ENCODE data around the gene CMPK2.

The CMPK2 gene

DNA sequence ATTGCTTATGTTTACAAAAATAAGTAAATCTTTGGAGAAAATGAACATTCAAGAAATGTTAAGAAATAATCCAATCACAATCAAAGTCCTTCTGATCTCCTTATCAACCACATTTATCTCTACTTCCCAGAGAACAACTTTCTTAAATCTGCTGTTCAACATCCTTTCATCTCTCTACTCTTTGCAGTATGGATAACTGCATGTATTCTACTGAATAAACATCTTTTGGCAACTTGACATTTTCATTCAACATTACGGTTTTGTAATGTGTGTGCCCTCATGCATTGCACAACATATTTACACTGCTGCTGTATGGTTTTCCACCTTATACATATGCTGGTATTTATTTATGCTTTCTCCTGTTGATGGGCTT is 9.2 kb downstream of the CMPK2 start:
- H3K27ac ChIP-seq = no peak overlapping the region
- H3K9me3 ChIP-seq (ENCODE audit: low read depth, low read length) = no peaks in the 10 kb centered on the region
- no peak overlapping the region for H3K4me3 ChIP-seq
- no peak for DNase-seq (ENCODE audit: low read depth, low spot score)
- peaks cover 22% of the 10 kb centered on the region for H3K36me3 ChIP-seq (ENCODE audit: insufficient read depth, low read length)
- H3K9ac ChIP-seq (ENCODE audit: insufficient read length) = no peak overlapping the region
- TF ChIP-seq EZH2 (IDR thresholded peaks at IDR 0.05) (no peak), POLR2AphosphoS5 (IDR thresholded peaks at IDR 0.05; ENCODE audit: borderline replicate concordance, low read depth, low read length) (no peak), FOXP2 (optimal IDR thresholded peaks at IDR 0.05; ENCODE audit: control extremely low read depth, extremely low read length, insufficient read depth) (no peak)

DNA sequence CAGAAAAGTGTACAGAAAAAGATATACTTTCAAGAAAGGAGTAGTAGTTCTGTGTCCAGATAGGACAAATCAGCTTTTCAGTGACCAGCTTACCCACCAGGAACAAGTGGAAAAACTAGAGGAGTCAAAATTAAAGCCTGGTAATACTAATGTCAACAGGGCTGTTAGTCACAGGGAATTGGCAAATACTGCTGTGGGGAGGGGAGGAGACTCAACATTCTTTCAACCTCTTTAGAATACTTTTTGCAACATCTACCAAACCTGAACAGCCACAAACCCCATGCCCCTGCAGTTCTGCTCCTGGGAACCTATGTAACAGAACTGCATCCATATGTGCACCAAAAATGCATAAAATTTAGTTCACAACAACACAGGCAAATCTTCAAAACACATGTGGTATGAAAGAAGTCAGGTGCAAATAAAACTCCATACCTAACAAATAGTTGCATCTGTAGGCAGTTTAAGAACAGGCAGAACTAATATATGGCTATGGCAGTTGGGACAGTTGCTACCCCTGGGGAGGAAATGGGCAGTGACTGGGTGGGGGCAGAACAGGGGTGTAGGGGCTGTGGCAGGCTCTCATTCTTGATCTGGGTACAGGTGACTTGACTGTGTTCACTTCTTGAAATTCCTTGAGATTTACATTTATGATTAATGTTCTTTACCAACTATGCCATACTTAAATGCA is 9.7 kb downstream of the CMPK2 start:
- TF ChIP-seq FOXP2 (optimal IDR thresholded peaks at IDR 0.05; ENCODE audit: control extremely low read depth, extremely low read length, insufficient read depth) (no peak), EZH2 (IDR thresholded peaks at IDR 0.05) (no peak), POLR2AphosphoS5 (IDR thresholded peaks at IDR 0.05; ENCODE audit: borderline replicate concordance, low read depth, low read length) (no peak)
- Histone ChIP-seq H3K9ac (ENCODE audit: insufficient read length) (no peak overlapping the region), H3K4me3 (no peak overlapping the region), H3K36me3 (ENCODE audit: insufficient read depth, low read length) (peaks cover 25% of the 10 kb centered on the region), H3K27ac (no peak overlapping the region), H3K9me3 (ENCODE audit: low read depth, low read length) (no peaks in the 10 kb centered on the region)
- DNase-seq (ENCODE audit: low read depth, low spot score) = no peak

DNA sequence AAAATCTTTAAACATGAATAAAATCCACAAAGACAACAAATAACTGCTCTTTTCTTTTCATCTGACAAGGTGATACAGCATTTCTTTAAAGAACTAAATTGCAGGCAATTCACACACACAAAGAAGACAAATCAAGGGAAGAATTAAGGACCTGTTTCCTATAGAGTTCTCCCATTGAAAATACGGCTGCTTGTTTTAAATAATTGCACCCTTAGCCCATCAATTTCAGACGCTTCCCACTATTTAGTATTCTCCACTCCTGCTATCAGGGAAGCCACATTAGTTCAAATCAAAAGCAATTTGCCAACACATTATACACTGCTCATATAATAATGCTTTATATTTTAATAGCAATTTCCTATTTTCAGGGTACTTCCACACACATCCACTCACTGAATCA is 11.3 kb downstream of the CMPK2 start:
- Histone ChIP-seq H3K9me3 (ENCODE audit: low read depth, low read length) (no peaks in the 10 kb centered on the region), H3K9ac (ENCODE audit: insufficient read length) (no peak overlapping the region), H3K27ac (no peak overlapping the region), H3K4me3 (no peak overlapping the region), H3K36me3 (ENCODE audit: insufficient read depth, low read length) (peaks cover 18% of the 10 kb centered on the region)
- DNase-seq (ENCODE audit: low read depth, low spot score) = no peak
- TF ChIP-seq POLR2AphosphoS5 (IDR thresholded peaks at IDR 0.05; ENCODE audit: borderline replicate concordance, low read depth, low read length) (no peak), FOXP2 (optimal IDR thresholded peaks at IDR 0.05; ENCODE audit: control extremely low read depth, extremely low read length, insufficient read depth) (no peak), EZH2 (IDR thresholded peaks at IDR 0.05) (no peak)

DNA sequence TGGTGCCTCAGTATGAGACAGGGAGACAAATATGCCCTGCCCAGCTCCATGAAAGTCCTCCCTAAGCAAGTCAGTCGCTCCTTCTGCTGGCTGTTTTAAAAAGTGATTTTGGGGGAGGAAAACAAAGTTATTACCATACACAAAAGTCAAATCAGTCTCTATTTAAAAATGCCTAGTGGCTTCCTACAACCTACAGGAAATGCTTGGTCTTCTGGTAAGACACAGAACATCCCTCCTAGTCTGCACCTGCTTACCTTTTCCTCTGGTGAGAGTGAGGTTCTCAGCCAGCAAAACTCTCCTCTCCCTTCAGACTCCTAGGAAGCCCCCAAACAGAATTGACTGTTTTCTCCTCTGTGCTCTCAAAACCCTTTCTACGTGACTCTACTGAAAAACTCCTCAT is 13.5 kb downstream of the CMPK2 start:
- TF ChIP-seq EZH2 (IDR thresholded peaks at IDR 0.05) = no peak
- TF ChIP-seq POLR2AphosphoS5 (IDR thresholded peaks at IDR 0.05; ENCODE audit: borderline replicate concordance, low read depth, low read length) = no peak
- TF ChIP-seq FOXP2 (optimal IDR thresholded peaks at IDR 0.05; ENCODE audit: control extremely low read depth, extremely low read length, insufficient read depth) = no peak
- Histone ChIP-seq H3K36me3 (ENCODE audit: insufficient read depth, low read length) (peaks cover 17% of the 10 kb centered on the region), H3K27ac (no peak overlapping the region), H3K9ac (ENCODE audit: insufficient read length) (no peak overlapping the region), H3K9me3 (ENCODE audit: low read depth, low read length) (no peaks in the 10 kb centered on the region; the same call in 1 of the 2 replicates), H3K4me3 (no peak overlapping the region)
- DNase-seq (ENCODE audit: low read depth, low spot score) = no peak

DNA sequence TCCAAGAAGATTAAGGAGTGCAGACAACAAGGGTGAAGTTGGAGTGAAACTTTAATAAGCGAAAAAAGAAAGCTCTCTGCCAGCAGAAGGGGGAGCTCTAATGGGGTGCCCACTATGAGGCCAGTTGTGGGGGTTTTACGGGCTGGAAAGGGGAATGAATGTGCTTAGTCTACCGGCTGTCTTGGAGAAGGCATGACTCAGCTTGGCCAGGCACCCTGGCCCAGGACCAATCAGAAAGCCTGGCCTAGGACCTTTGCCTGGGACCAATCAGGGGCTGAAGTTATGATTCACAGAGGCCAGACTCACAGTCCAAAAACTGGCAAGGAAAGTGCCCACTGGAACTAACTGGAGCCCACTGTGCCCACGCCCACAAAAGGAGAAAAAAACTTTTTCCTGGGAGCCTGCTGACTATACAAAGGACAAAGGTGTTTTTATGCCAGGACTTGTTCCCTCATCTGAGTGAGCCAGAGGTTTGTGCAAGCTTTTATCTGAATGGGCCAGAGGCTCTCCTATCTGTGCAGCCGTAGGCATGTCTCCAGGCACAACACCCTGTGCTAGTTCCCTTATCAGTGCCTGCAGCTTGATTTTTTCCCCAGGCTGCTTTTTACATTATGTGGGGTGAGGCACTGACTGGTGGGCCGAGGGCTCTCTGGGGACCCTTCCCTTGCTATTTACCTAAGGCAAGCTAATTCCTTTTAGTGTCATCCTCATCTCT is 18.6 kb downstream of the CMPK2 start:
- Histone ChIP-seq H3K4me3 (no peak overlapping the region), H3K9me3 (ENCODE audit: low read depth, low read length) (peaks cover 17% of the 10 kb centered on the region; the same call in 1 of the 2 replicates), H3K36me3 (ENCODE audit: insufficient read depth, low read length) (peaks cover 15% of the 10 kb centered on the region), H3K9ac (ENCODE audit: insufficient read length) (no peak overlapping the region), H3K27ac (no peak overlapping the region)
- no peak for DNase-seq (ENCODE audit: low read depth, low spot score)
- TF ChIP-seq POLR2AphosphoS5 (IDR thresholded peaks at IDR 0.05; ENCODE audit: borderline replicate concordance, low read depth, low read length) (no peak), FOXP2 (optimal IDR thresholded peaks at IDR 0.05; ENCODE audit: control extremely low read depth, extremely low read length, insufficient read depth) (no peak), EZH2 (IDR thresholded peaks at IDR 0.05) (no peak)

DNA sequence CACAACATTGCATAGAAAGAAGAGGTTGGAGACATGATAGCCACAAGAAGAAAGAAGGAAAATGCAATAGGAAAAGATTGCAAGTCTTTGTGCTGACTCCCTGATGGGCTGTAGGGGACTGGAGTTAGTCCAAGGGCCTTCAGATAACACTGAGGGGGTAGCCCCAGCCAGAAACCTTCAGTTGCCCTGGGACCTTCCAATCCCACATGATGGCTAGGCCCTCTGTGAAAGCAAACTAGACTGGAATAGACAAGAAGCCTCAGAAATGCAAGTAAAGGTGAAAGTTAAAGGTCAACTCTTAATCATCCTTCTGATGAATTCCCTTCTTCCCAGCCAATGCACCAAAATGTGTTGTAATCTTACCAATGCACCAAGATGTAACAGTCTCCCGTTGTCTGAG is 19.2 kb downstream of the CMPK2 start:
- peaks cover 15% of the 10 kb centered on the region for H3K36me3 ChIP-seq (ENCODE audit: insufficient read depth, low read length)
- no peak for TF ChIP-seq POLR2AphosphoS5 (IDR thresholded peaks at IDR 0.05; ENCODE audit: borderline replicate concordance, low read depth, low read length)
- TF ChIP-seq FOXP2 (optimal IDR thresholded peaks at IDR 0.05; ENCODE audit: control extremely low read depth, extremely low read length, insufficient read depth) = no peak
- no peak for TF ChIP-seq EZH2 (IDR thresholded peaks at IDR 0.05)
- no peak overlapping the region for H3K9ac ChIP-seq (ENCODE audit: insufficient read length)
- H3K9me3 ChIP-seq (ENCODE audit: low read depth, low read length) = peaks cover 17% of the 10 kb centered on the region; the same call in 1 of the 2 replicates
- no peak overlapping the region for H3K4me3 ChIP-seq
- H3K27ac ChIP-seq = no peak overlapping the region
- DNase-seq (ENCODE audit: low read depth, low spot score) = no peak

DNA sequence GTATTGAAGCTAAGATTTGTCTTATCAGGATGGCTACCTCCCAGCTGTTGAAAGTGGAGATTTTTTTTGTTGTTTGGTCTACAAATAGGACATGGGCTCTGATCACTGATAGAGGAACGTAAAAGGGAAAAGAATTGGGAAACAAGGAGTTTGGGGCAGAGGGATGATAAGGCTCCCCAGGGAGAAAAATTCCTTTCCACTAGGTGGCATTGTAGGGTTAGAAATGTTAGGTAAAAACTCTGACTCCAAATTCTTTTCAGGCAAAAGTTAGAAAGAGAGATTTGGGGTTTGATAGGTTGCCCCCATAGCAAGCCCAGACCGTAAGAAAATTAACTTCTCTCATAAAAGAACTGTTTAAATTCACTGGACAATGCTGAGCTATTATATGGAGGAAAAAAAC is 19.8 kb downstream of the CMPK2 start:
- no peak for TF ChIP-seq EZH2 (IDR thresholded peaks at IDR 0.05)
- TF ChIP-seq POLR2AphosphoS5 (IDR thresholded peaks at IDR 0.05; ENCODE audit: borderline replicate concordance, low read depth, low read length) = no peak
- no peak for TF ChIP-seq FOXP2 (optimal IDR thresholded peaks at IDR 0.05; ENCODE audit: control extremely low read depth, extremely low read length, insufficient read depth)
- no peak overlapping the region for H3K9ac ChIP-seq (ENCODE audit: insufficient read length)
- peaks cover 9% of the 10 kb centered on the region for H3K36me3 ChIP-seq (ENCODE audit: insufficient read depth, low read length)
- no peak overlapping the region for H3K4me3 ChIP-seq
- peaks cover 17% of the 10 kb centered on the region; the same call in 1 of the 2 replicates for H3K9me3 ChIP-seq (ENCODE audit: low read depth, low read length)
- no peak for DNase-seq (ENCODE audit: low read depth, low spot score)
- no peak overlapping the region for H3K27ac ChIP-seq

DNA sequence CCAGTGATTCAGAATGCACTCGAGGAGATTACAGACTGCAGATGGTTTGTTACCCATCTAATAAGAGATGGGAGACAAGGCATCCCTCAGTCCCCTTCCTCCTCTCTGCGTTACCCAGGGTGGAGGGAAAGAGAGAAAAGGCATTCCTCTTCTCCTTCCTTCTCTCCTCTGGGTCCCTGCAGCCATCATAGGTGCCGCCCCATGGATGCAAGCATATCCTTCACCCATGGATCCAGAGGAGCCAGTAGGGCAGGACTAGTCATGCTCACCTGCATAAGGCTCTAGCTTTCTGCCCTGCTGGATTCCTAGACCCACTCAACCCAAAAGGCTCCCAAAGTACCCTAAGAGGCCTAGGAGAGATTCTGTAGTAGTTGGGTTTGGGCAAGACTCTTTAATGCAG is 20.4 kb downstream of the CMPK2 start:
- H3K9me3 ChIP-seq (ENCODE audit: low read depth, low read length) = peaks cover 17% of the 10 kb centered on the region; the same call in 1 of the 2 replicates
- no peak for TF ChIP-seq EZH2 (IDR thresholded peaks at IDR 0.05)
- peaks cover 5% of the 10 kb centered on the region; the same call in 1 of the 2 replicates for H3K36me3 ChIP-seq (ENCODE audit: insufficient read depth, low read length)
- H3K27ac ChIP-seq = no peak overlapping the region
- H3K9ac ChIP-seq (ENCODE audit: insufficient read length) = no peak overlapping the region
- no peak for DNase-seq (ENCODE audit: low read depth, low spot score)
- no peak overlapping the region for H3K4me3 ChIP-seq

Measured in SK-N-MC (cell line).